Measurements from ENCODE around the gene HOXA10.
A peak's percentile ranks its signal among the peaks of the same experiment; 100 is the strongest.

The HOXA10 gene

GRCh38 chr7:27174874-27175625 is 930 bp upstream of the HOXA10 start:
- no peaks in the 10 kb centered on the region for H3K36me3 ChIP-seq
- H3K4me1 ChIP-seq, result no peaks in the 10 kb centered on the region
- no peak for DNase-seq
- no peak overlapping the region for H3K4me3 ChIP-seq (ENCODE audit: low read depth, low read length)
- H3K27me3 ChIP-seq, result peaks cover 100% of the 10 kb centered on the region
- no peak for TF ChIP-seq CTCF (IDR thresholded peaks at IDR 0.05; ENCODE audit: low read depth, low read length)
- H3K9me3 ChIP-seq, result no peaks in the 10 kb centered on the region; the same call in 1 of the 2 replicates

- H3K27me3 ChIP-seq, result peaks cover 100% of the 10 kb centered on the region
Observed at GRCh38 chr7:27173511-27173955, 587 bp downstream of the HOXA10 start.

DNA sequence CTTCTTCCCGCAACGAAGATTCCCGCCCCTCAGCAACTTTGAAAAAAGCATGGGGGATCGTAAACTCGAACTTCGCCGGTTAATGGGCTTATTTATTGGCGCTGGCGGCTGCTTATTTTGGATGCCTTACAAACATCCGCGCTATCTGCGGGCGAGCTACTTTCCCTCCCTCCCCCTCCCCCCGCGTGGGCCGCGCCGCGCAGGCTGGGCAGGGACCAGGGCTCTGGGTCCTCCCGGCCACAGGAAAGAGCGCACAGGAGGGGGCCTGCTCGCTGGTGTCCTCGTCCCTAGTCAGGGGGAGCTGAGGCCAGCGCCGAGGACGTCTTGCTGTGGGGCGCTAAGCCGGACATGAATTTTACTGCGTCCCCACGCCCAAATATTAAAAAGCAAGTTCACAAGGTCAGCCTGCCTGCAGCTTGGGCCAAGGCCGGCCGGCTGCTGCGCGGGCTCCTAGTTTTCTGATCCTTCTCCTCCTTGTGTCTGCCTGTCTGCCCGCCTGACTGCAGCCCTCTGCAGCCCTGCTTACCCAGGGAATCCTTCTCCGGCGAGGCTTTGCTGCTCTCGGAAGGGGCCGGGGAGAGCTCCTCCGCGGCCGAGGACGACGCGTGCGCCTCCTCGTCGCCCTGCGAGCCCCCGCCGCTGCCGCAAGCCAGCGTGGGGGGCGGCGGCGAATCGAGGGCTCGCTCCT is 1.2 kb downstream of the HOXA10 start:
- TF ChIP-seq CTCF (IDR thresholded peaks at IDR 0.05; ENCODE audit: low read depth, low read length), result no peak
- Histone ChIP-seq H3K36me3 (no peaks in the 10 kb centered on the region), H3K4me3 (ENCODE audit: low read depth, low read length) (no peak overlapping the region), H3K9me3 (no peaks in the 10 kb centered on the region; the same call in 1 of the 2 replicates), H3K27me3 (peaks cover 100% of the 10 kb centered on the region), H3K4me1 (no peaks in the 10 kb centered on the region)
- no peak for DNase-seq

More at GRCh38 chr7:27173511-27173955, 587 bp downstream of the HOXA10 start:
- no peak for TF ChIP-seq CTCF (IDR thresholded peaks at IDR 0.05; ENCODE audit: low read depth, low read length)
- no peaks in the 10 kb centered on the region for H3K4me1 ChIP-seq
- H3K36me3 ChIP-seq, result no peaks in the 10 kb centered on the region
- no peak for DNase-seq
- no peak overlapping the region for H3K4me3 ChIP-seq (ENCODE audit: low read depth, low read length)
- no peaks in the 10 kb centered on the region; the same call in 1 of the 2 replicates for H3K9me3 ChIP-seq

DNA sequence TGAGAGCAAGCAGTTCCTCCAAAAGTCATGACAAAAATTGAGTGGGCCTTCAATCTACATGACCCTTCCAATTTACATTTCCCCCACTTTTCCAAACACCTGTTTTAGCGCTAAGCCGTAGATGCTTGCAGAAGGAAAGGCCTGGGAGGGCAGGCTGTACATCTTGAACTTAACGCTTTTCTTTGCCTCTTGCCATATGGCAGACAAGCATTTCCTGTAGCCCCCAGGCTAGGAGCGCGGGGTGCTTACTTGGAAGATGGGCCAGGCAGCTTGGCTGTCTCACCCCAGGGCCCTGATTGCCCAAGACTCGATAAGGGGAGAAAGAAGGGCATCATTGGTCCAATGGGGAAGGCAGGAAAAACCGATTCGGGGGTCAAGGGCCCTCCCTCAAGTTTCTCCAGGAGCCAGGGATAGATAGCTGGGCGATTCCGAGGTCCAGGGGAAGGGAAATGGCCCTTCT is 1.8 kb downstream of the HOXA10 start:
- no peak for TF ChIP-seq CTCF (IDR thresholded peaks at IDR 0.05; ENCODE audit: low read depth, low read length)
- no peaks in the 10 kb centered on the region for H3K36me3 ChIP-seq
- peaks cover 100% of the 10 kb centered on the region for H3K27me3 ChIP-seq
- H3K4me1 ChIP-seq, result no peaks in the 10 kb centered on the region
- peak; percentile 1 for DNase-seq
- no peak overlapping the region for H3K4me3 ChIP-seq (ENCODE audit: low read depth, low read length)
- H3K9me3 ChIP-seq, result no peaks in the 10 kb centered on the region; the same call in 1 of the 2 replicates

DNA sequence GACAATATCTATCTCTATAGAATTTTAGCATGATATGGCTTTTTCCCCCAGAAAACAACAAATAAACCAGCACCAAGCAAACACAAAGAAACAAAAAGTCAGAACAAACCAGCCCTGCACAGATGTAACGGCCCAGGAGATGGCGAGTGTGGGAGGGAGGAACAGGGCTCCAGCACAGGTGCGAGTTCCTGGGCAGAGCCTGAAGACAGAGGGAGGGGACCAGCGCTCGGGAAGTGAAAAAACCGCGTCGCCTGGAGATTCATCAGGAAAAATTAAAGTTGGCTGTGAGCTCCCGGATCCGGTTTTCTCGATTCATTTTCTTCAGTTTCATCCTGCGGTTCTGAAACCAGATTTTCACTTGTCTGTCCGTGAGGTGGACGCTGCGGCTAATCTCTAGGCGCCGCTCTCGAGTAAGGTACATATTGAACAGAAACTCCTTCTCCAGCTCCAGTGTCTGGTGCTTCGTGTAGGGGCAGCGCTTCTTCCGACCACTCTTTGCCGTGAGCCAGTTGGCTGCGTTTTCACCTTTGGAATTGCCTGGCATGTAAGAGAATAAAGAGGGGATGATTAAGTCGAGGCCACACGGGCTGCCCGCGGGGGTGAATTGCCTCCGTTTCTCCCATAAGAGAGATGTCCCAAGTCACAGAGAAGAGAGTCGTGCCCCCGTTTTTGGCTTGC is 2.3 kb downstream of the HOXA10 start:
- no peaks in the 10 kb centered on the region for H3K36me3 ChIP-seq
- TF ChIP-seq CTCF (IDR thresholded peaks at IDR 0.05; ENCODE audit: low read depth, low read length), result no peak
- H3K9me3 ChIP-seq, result no peaks in the 10 kb centered on the region; the same call in 1 of the 2 replicates
- no peak overlapping the region for H3K4me3 ChIP-seq (ENCODE audit: low read depth, low read length)
- no peaks in the 10 kb centered on the region for H3K4me1 ChIP-seq
- DNase-seq, result peak; percentile 12
- H3K27me3 ChIP-seq, result peaks cover 100% of the 10 kb centered on the region
